DOHH2 (cell line): ENCODE measurements around the gene PRKCE.

Experiments
- CTCF ChIP-seq: fragments of 200-600 bp; sonication (generic); IDR thresholded peaks from one replicate; pipeline ENCODE4 v1.5.1; 2014; ENCODE audit warnings: antibody characterized with exemption, mild to moderate bottlenecking, low read depth, low read length; ENCODE audit not compliant: poor library complexity, severe bottlenecking
- EZH2phosphoT487 ChIP-seq: fragments of 200-600 bp; sonication (generic); IDR thresholded peaks from 2 replicates; pipeline ENCODE4 v1.6.1; 2017; ENCODE audit warnings: borderline replicate concordance, mild to moderate bottlenecking, antibody characterized with exemption, low read length, moderate library complexity, mixed read lengths

GRCh38 chr2:46169467-46169866 is 518.0 kb downstream of the PRKCE start:
- TF ChIP-seq CTCF (no peak), EZH2phosphoT487 (no peak)
